H1 (cell line): Measurements from ENCODE around the gene NKG7. TPM values are rescaled to one million over a fixed set of nuclear protein-coding genes. Genes with fewer than 3 reads are reported as not detected.
A peak's percentile ranks its signal among the peaks of the same experiment; 100 is the strongest.

ENCODE experiments used
- CTCF ChIA-PET: fragments of 300-600 bp; sonication (Branson Sonifier 250); formaldehyde crosslinking; loops from one replicate; lab custom pipeline; 2021; ENCODE audit not compliant: partially characterized antibody; lab: Charles Lee
- POLR2A ChIA-PET: fragments of 300-600 bp; sonication (Branson Sonifier 250); formaldehyde crosslinking; loops from one replicate; lab custom pipeline; 2021; ENCODE audit warnings: inconsistent platforms; ENCODE audit not compliant: partially characterized antibody; lab: Charles Lee
- DNase-seq, 2 experiments: peaks; one replicate each; pipeline versions ENCODE4 v3.0.0 to v3.0.0-alpha.2; 2010 to 2022; ENCODE audit warnings: low spot score in 2 of 2, low read depth in 1 of 2, mixed read lengths in 1 of 2
- FAIRE-seq: peaks from 2 replicates; lab custom pipeline; 2011; peaks lifted over from hg19 to GRCh38; lab: Jason Lieb, UNC
- H2AFZ ChIP-seq: 2 replicates; pipeline ENCODE4 v1.8.1; 2012; ENCODE audit warnings: low read length, inconsistent platforms
- H2AK5ac ChIP-seq: 2 replicates; pipeline ENCODE4 v1.6.1; 2013; ENCODE audit warnings: low read depth, low read length
- H2BK120ac ChIP-seq: replicated peaks from 2 replicates; pipeline ENCODE3; 2013; ENCODE audit warnings: low read depth, low read length, inconsistent platforms
- H2BK12ac ChIP-seq: 2 replicates; pipeline ENCODE4 v1.6.1; 2013; ENCODE audit warnings: low read depth, low read length
- H2BK15ac ChIP-seq: 2 replicates; pipeline ENCODE4 v1.6.1; 2013; ENCODE audit warnings: low read length
- H2BK20ac ChIP-seq: 2 replicates; pipeline ENCODE4 v1.6.1; 2013; ENCODE audit warnings: low read length
- H2BK5ac ChIP-seq: 2 replicates; pipeline ENCODE4 v1.6.1; 2013; ENCODE audit warnings: low read depth, low read length
- H3K14ac ChIP-seq: 2 replicates; pipeline ENCODE4 v1.6.1; 2013; ENCODE audit warnings: inconsistent platforms; ENCODE audit not compliant: insufficient read length
- H3K18ac ChIP-seq: 2 replicates; pipeline ENCODE4 v1.6.1; 2013; ENCODE audit warnings: low read length; ENCODE audit errors: extremely low read depth
- H3K23ac ChIP-seq: 2 replicates; pipeline ENCODE4 v1.6.1; 2013; ENCODE audit warnings: inconsistent platforms; ENCODE audit not compliant: insufficient read length
- H3K23me2 ChIP-seq: 2 replicates; pipeline ENCODE4 v1.6.1; 2013; ENCODE audit warnings: low read depth, low read length
- H3K27ac ChIP-seq: 2 replicates; pipeline ENCODE4 v1.6.1; 2011; ENCODE audit warnings: low read depth, low read length, inconsistent platforms
- H3K27me3 ChIP-seq, 4 experiments: replicated peaks in 1 of 4; 1 replicate in 1 of 4; 2 replicates in 3 of 4; pipeline versions ENCODE4 v1.6.1 to v1.8.1; 2011 to 2013; ENCODE audit warnings: low read length in 3 of 4, mild to moderate bottlenecking in 3 of 4, inconsistent platforms in 2 of 4, mixed read lengths in 2 of 4, moderate library complexity in 1 of 4; ENCODE audit not compliant: control insufficient read depth in 3 of 4, insufficient read depth in 3 of 4; ENCODE audit errors: extremely low read depth in 1 of 4
- H3K36me3 ChIP-seq, 4 experiments: 2 replicates each; pipeline versions ENCODE4 v1.6.1 to v1.8.1; 2011 to 2013; ENCODE audit warnings: mild to moderate bottlenecking in 4 of 4, low read length in 3 of 4, moderate library complexity in 2 of 4, control low read depth in 1 of 4, inconsistent platforms in 1 of 4; ENCODE audit not compliant: insufficient read depth in 4 of 4, control insufficient read depth in 2 of 4
- H3K4ac ChIP-seq: replicated peaks from 2 replicates; pipeline ENCODE3; 2013; ENCODE audit warnings: low read length, low read depth, mixed read lengths, inconsistent platforms; ENCODE audit not compliant: insufficient read length
- H3K4me1 ChIP-seq, 4 experiments: replicated peaks in 1 of 4; 1 replicate in 1 of 4; 2 replicates in 3 of 4; pipeline versions ENCODE4 v1.6.1 to v1.8.1; 2011 to 2013; ENCODE audit warnings: low read length in 3 of 4, inconsistent platforms in 2 of 4, mixed read lengths in 1 of 4; ENCODE audit not compliant: insufficient read depth in 4 of 4, control insufficient read depth in 3 of 4
- H3K4me2 ChIP-seq, 2 experiments: 2 replicates each; pipeline versions ENCODE4 v1.6.1 to v1.8.1; 2011 to 2013; ENCODE audit warnings: low read depth in 2 of 2, low read length in 2 of 2, control low read depth in 1 of 2, inconsistent platforms in 1 of 2, mild to moderate bottlenecking in 1 of 2; ENCODE audit not compliant: insufficient read depth in 1 of 2
- H3K4me3 ChIP-seq, 4 experiments: fragments of 200-600, 300-600 bp in 1 of 4; sonication (generic), shearing (Covaris generic), sonication (Bioruptor Twin) in 1 of 4; 2 replicates each; pipeline versions ENCODE4 v1.5.1 to v1.8.1; 2011 to 2016; ENCODE audit warnings: low read length in 4 of 4, low read depth in 3 of 4, control low read depth in 2 of 4, inconsistent platforms in 2 of 4, mild to moderate bottlenecking in 2 of 4, mixed read lengths in 1 of 4, moderate library complexity in 1 of 4; ENCODE audit not compliant: insufficient read depth in 2 of 4; ENCODE audit errors: extremely low read depth in 1 of 4
- H3K56ac ChIP-seq: replicated peaks from 2 replicates; pipeline ENCODE3; 2013; ENCODE audit warnings: low read depth, mild to moderate bottlenecking, mixed read lengths, low read length, inconsistent platforms; ENCODE audit not compliant: insufficient read length
- H3K79me1 ChIP-seq: 2 replicates; pipeline ENCODE4 v1.6.1; 2013; ENCODE audit warnings: low read depth, low read length, control low read depth
- H3K79me2 ChIP-seq, 2 experiments: 2 replicates each; pipeline versions ENCODE4 v1.6.1 to v1.8.1; 2012 to 2013; ENCODE audit warnings: low read length in 2 of 2, mild to moderate bottlenecking in 2 of 2, inconsistent platforms in 1 of 2; ENCODE audit not compliant: insufficient read depth in 2 of 2, control insufficient read depth in 1 of 2
- H3K9ac ChIP-seq, 4 experiments: replicated peaks in 1 of 4; 1 replicate in 1 of 4; 2 replicates in 3 of 4; pipeline versions ENCODE4 v1.6.1 to v1.8.1; 2011 to 2013; ENCODE audit warnings: low read depth in 3 of 4, low read length in 3 of 4, control low read depth in 2 of 4, mild to moderate bottlenecking in 2 of 4, moderate library complexity in 2 of 4, inconsistent platforms in 1 of 4; ENCODE audit errors: extremely low read depth in 1 of 4
- H3K9me3 ChIP-seq, 2 experiments: 2 replicates each; pipeline versions ENCODE4 v1.6.1 to v1.8.1; 2012 to 2013; ENCODE audit warnings: mild to moderate bottlenecking in 2 of 2, moderate library complexity in 2 of 2, control low read depth in 1 of 2, inconsistent platforms in 1 of 2, low read depth in 1 of 2, low read length in 1 of 2, mixed read lengths in 1 of 2; ENCODE audit not compliant: insufficient read depth in 2 of 2
- H4K20me1 ChIP-seq, 2 experiments: replicated peaks in 1 of 2; 2 replicates each; pipeline versions ENCODE3 to v1.8.1; 2011 to 2013; ENCODE audit warnings: inconsistent platforms in 2 of 2, low read length in 2 of 2, mild to moderate bottlenecking in 1 of 2; ENCODE audit not compliant: insufficient read depth in 2 of 2, control insufficient read depth in 1 of 2
- H4K5ac ChIP-seq: 2 replicates; pipeline ENCODE4 v1.6.1; 2013; ENCODE audit warnings: low read length, low read depth, mixed read lengths, inconsistent platforms; ENCODE audit not compliant: insufficient read length
- H4K8ac ChIP-seq: 2 replicates; pipeline ENCODE4 v1.8.0; 2013; ENCODE audit warnings: mild to moderate bottlenecking, moderate library complexity, low read length, inconsistent platforms; ENCODE audit not compliant: insufficient read depth; ENCODE audit errors: extremely low read depth
- H4K91ac ChIP-seq: replicated peaks from 2 replicates; pipeline ENCODE3; 2013; ENCODE audit warnings: low read length, mixed read lengths, inconsistent platforms; ENCODE audit not compliant: insufficient read length
- EGR1 ChIP-seq: IDR thresholded peaks from 2 replicates; pipeline ENCODE4 v1.6.1; 2011; ENCODE audit warnings: low read depth, low read length, borderline replicate concordance
- whole genome bisulfite sequencing, 2 experiments: shearing (Covaris generic) in 1 of 2; methylation state at CpG; one replicate each; pipeline versions ENCODE4 v1.1.6 to v1.1.7; 2013 to 2015; ENCODE audit warnings: low lambda C conversion rate in 2 of 2, mixed read lengths in 2 of 2, inconsistent platforms in 1 of 2, low coverage in 1 of 2, missing lambda C conversion rate in 1 of 2; ENCODE audit not compliant: insufficient replicate concordance in 2 of 2, insufficient coverage in 1 of 2, insufficient read length in 1 of 2; ENCODE audit errors: extremely low coverage in 1 of 2, missing lambda C conversion rate in 1 of 2; 5-methylcytosine and 5-hydroxymethylcytosine counted together
- polyA plus RNA-seq, 7 experiments: library from polyadenylated mRNA; depleted of rRNA in 3 of 7; stranded (reverse) in 5 of 7; unstranded in 2 of 7; fragments of >200 nt in 5 of 7; fragments of 200-250 nt in 2 of 7; gene quantifications; 1 replicate in 5 of 7; 2 replicates in 1 of 7; 4 replicates in 1 of 7; pipeline versions ENCODE4 v1.2.1 to v1.2.3, GENCODE V29; 2011 to 2013; ENCODE audit warnings: missing spikeins in 2 of 7, mixed read lengths in 2 of 7
- total RNA-seq: library from RNA; stranded (reverse); fragmentation: NEBNext Ultra II Directional; extraction: Animal tissue kit (Norgen Biotek cat#: 25700); gene quantifications from 2 replicates; pipeline ENCODE4 v1.2.1, GENCODE V29; 2021

NKG7 gene
- total and polyA plus RNA-seq, 2 of the 8 experiments (the other 6 are each of a cell fraction or from before 2014, with no cell fraction given): not detected

GRCh38 chr19:51421229-51422052, 49.0 kb upstream of the NKG7 start:
- Histone ChIP-seq H3K9me3 (no peaks in the 10 kb centered on the region), H3K79me2 (no peaks in the 10 kb centered on the region), H4K91ac (no peak overlapping the region), H3K36me3 (no peaks in the 10 kb centered on the region), H3K56ac (no peak overlapping the region), H3K9ac (no peak overlapping the region), H2BK20ac (no peak overlapping the region), H3K23me2 (peaks cover 1% of the 10 kb centered on the region; the same call in 1 of the 2 replicates), H3K14ac (no peak overlapping the region), H4K8ac (peak overlapping the region; percentile 79), H4K20me1 (no peaks in the 10 kb centered on the region), H2AK5ac (no peak overlapping the region), H3K4me3 (peak overlapping the region; percentile 21 to 58 (median 48); a peak in 7 of 8 replicates), H3K79me1 (no peaks in the 10 kb centered on the region), H2BK15ac (no peak overlapping the region), H3K27me3 (peaks cover 0 to 5% (median 2%) of the 10 kb centered on the region in 4 experiments; a peak in 3 of 7 replicates), H2BK5ac (no peak overlapping the region), H3K27ac (no peak overlapping the region), H2BK120ac (no peak overlapping the region), H2AFZ (peak overlapping the region; percentile 97), H3K18ac (no peak overlapping the region; the same call in 1 of the 2 replicates), H2BK12ac (peak overlapping the region; percentile 33; the same call in 1 of the 2 replicates), H4K5ac (no peak overlapping the region), H3K23ac (no peak overlapping the region), H3K4ac (no peak overlapping the region), H3K4me1 (peaks cover 0 to 11% (median 3%) of the 10 kb centered on the region in 4 experiments; a peak in 2 of 7 replicates), H3K4me2 (peak overlapping the region; percentile 8 to 99; a peak in 3 of 4 replicates)
- FAIRE-seq (no peak), DNase-seq (no peak)
- ChIA-PET POLR2A (interaction anchor here (0.5 to 1.8 kb wide), 8 partner anchors 9 to 722 kb away, joined by 3 to 5 read pairs (median 3); partner anchors contain the start of genes CLDND2 and VSIG10L), CTCF (interaction anchor here (0.6 to 6.7 kb wide), 42 partner anchors 9 to 476 kb away, joined by 3 to 58 read pairs (median 3); partner anchors contain the start of genes C19orf84, ETFB, NKG7 and VSIG10L)
- 40% methylated on average over 16 of the region's 39 CpGs; no CpG with 5 or more reads in 1 of the 2 experiments for WGBS, 2 experiments
- TF ChIP-seq EGR1: peak; percentile 37; the same call in 1 of the 2 replicates
